ENCODE data around the gene CTSF.

GRCh38 chr11:66532784-66533183 is 35.6 kb downstream of the CTSF start:
- TF ChIP-seq POLR2A (IDR thresholded peaks at IDR 0.05) (no peak), CTCF (IDR thresholded peaks at IDR 0.05) (no peak), POLR2AphosphoS5 (IDR thresholded peaks at IDR 0.05; ENCODE audit: insufficient read depth in 1 of 2, low read depth in 1 of 2) (no peak)
